Islet of Langerhans (tissue), 1 donor: ENCODE measurements around the gene CNDP2.
"Not testable (repeated sequence)": the region's sequence is repeated elsewhere in the genome, so short reads cannot be mapped to it uniquely, and the experiment has no call there.

ENCODE experiments used
- FAIRE-seq: peaks from one replicate; lab custom pipeline; 2011; peaks lifted over from hg19 to GRCh38; lab: Jason Lieb, UNC

CNDP2 gene

GRCh38 chr18:74500774-74501173 is 4.6 kb downstream of the CNDP2 start:
- FAIRE-seq, result not testable (repeated sequence)

- peak; percentile 72 for FAIRE-seq
Measured at GRCh38 chr18:74501386-74501785, 5.2 kb downstream of the CNDP2 start.

GRCh38 chr18:74503137-74503536 is 7.0 kb downstream of the CNDP2 start:
- no peak for FAIRE-seq

- FAIRE-seq, result no peak
Measured at GRCh38 chr18:74505776-74506175, 9.6 kb downstream of the CNDP2 start.

- no peak for FAIRE-seq
Measured at GRCh38 chr18:74506448-74507084, 10.4 kb downstream of the CNDP2 start.

GRCh38 chr18:74507097-74507881 is 11.1 kb downstream of the CNDP2 start:
- no peak for FAIRE-seq

- no peak for FAIRE-seq
Measured at GRCh38 chr18:74507927-74508326, 11.8 kb downstream of the CNDP2 start.

- no peak for FAIRE-seq
Measured at GRCh38 chr18:74508366-74508765, 12.2 kb downstream of the CNDP2 start.

- no peak for FAIRE-seq
Measured at GRCh38 chr18:74508821-74509225, 12.7 kb downstream of the CNDP2 start.

- FAIRE-seq, result no peak
Measured at GRCh38 chr18:74509856-74510769, 13.9 kb downstream of the CNDP2 start.

- FAIRE-seq, result no peak
Measured at GRCh38 chr18:74510770-74511095, 14.6 kb downstream of the CNDP2 start.

- FAIRE-seq, result no peak
Measured at GRCh38 chr18:74511823-74512222, 15.7 kb downstream of the CNDP2 start.

GRCh38 chr18:74512321-74513053 is 16.3 kb downstream of the CNDP2 start:
- FAIRE-seq, result no peak

- FAIRE-seq, result no peak
Measured at GRCh38 chr18:74513149-74513882, 17.2 kb downstream of the CNDP2 start.

GRCh38 chr18:74513883-74514205 is 17.7 kb downstream of the CNDP2 start:
- no peak for FAIRE-seq

- FAIRE-seq, result no peak
Measured at GRCh38 chr18:74514860-74515495, 18.8 kb downstream of the CNDP2 start.

- FAIRE-seq, result no peak
Measured at GRCh38 chr18:74515620-74516231, 19.6 kb downstream of the CNDP2 start.

- no peak for FAIRE-seq
Measured at GRCh38 chr18:74516271-74517235, 20.4 kb downstream of the CNDP2 start.

- no peak for FAIRE-seq
Measured at GRCh38 chr18:74517236-74517630, 21.1 kb downstream of the CNDP2 start.
